GM18511 (cell line): Measurements from ENCODE around the gene RGS19.

Source experiments
- ATAC-seq: cut with Tn5 transposase; IDR thresholded peaks from one replicate; pipeline ENCODE4 v1.9.1; 2021; ENCODE audit warnings: mild to moderate bottlenecking, moderate library complexity; ENCODE audit not compliant: unreplicated experiment

The RGS19 gene

DNA sequence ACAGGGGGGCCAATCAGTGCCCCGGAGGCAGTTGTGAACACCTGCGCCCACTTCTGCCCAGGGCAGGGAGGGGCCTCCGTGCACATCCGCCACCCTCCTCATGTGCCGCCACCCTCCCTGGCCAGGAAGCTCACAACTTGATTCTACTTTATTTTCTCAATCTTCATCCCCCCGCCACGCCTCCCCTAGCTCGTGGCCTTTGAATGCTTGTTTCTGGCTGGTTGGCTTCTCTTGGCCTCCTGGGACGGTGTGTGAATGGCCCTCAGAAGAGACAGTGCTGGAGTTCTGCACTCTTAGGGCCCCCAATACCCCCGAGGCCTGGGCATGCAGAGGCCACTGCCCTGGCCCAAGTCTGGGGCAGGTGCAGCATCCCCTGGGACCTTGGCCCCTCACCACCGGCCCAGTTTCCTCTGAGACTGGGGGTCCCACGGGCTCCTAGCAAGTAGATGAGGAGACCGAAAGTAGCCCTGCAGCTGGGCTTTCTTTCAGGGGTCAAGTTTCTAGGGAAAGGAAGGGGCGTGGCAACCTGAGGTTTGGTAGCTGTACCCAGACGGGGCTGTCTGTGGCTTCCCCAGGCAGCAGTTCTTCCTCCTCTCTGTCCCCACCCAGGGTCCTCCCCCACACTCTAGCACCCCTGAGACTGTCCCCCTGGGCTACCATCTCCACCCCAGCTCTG lies 1.3 kb downstream of the RGS19 start:
- ATAC-seq: peak; percentile 46

DNA sequence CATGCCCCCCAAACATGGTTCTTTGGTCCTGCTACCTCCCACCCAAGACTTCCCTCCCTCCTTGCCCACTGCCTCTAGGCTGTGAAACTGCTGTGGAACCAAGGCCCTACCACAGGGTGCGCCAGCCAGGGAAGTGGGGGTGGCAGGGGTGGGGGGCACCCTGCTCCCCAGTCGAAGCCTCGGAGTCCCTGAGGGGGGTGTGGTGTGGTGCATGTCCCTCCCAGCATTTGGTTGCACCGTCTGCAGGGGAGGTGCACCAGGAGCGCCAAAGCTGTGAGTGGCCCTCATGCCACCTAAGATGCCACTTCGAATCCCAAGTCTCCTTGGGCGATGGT lies 1.8 kb downstream of the RGS19 start:
- peak; percentile 1 for ATAC-seq

DNA sequence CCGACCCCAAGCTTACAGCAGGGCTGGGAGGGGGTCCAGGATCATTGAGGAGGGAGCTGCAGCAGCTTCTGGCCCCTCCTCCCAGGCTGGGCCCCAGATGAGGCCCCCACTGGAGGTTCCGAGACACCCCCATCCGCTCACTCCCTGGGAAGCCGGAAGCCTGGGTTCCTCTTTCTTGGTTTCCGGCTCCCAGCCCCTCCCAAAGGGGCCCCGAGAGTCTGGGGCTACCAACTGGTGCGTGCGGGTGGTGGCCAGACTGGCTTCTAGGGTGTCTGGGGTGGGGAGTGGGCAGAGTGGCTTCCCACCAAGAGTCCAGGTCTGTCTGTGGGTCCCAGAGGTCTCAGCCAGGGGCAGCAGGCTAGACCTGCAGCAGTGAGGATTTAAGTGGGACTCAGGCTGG lies 2.2 kb downstream of the RGS19 start:
- peak; percentile 26 for ATAC-seq

DNA sequence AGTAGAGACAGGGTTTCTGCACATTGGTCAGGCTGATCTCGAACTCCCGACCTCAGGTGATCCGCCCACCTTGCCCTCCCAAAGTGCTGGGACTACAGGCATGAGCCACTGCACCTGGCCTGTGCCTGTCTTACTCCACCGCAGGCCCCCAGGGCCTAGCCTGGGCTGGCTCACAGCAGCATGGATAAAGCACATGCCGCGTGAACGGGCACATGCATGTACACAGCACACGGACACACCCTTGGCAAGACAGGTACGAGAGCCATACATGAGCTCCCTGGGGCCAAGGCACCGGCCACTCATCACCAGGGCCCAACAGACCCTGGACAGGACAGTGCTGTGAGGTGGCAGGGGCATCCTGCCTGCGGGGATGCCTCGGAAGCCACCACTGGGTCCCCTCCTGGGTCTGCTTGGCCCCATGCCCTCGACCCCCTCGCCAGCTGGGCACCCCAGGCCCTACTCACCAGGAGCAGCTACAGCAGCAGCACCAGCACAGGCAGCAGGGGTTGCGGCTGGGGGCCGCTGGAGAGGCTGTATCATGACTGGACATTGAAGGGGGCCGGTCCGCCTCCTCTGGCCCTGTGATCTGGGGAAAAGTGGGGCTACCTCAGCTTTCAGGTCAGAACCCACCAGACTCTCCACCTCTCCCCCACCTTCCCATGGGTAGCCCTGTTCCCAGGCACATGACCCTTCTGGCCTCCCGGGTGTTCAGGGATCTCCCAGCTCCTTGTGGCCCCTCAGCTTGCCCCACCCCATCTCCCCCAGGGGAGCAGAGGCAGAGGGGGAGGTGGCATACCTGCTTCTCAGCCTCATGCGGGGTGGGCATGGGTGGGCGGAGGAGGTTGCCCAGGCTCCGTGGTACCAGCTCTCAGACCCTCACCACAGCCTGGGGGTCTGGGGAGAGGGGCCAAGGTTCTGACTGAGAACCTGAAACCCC lies 3.0 kb downstream of the RGS19 start:
- ATAC-seq: no peak

DNA sequence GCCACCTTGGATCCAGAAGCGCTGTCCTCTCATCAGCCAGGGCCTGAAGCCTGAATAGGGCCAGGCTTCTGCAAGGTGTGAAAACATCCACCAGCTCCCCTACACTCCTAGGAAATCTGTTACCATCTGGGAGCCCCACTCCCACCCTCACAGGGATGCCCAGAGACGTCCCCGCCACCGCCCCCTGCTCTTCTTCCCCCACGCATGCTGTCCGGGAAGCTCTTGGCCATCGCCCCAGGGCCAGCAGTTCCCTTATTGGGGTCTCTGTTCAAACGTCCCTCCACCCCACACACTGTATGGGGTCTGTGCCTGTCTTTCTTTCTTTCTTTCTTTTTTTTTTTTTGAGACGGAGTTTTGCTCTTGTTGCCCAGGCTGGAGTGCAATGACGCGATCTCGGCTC lies 3.8 kb downstream of the RGS19 start:
- no peak for ATAC-seq

DNA sequence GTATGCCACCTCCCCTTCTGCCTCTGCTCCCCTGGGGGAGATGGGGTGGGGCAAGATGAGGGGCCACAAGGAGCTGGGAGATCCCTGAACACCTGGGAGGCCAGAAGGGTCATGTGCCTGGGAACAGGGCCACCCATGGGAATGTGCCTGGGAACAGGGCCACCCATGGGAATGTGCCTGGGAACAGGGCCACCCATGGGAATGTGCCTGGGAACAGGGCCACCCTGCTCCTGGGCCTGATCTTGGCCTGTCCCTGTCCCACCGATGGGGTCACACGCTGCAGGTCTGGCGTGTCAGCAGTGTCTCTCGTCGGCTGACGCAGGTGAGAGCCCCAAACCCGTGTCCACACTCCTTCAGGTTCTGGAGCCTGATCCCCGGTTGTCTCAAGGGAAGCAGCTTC lies 4.4 kb downstream of the RGS19 start:
- no peak for ATAC-seq

DNA sequence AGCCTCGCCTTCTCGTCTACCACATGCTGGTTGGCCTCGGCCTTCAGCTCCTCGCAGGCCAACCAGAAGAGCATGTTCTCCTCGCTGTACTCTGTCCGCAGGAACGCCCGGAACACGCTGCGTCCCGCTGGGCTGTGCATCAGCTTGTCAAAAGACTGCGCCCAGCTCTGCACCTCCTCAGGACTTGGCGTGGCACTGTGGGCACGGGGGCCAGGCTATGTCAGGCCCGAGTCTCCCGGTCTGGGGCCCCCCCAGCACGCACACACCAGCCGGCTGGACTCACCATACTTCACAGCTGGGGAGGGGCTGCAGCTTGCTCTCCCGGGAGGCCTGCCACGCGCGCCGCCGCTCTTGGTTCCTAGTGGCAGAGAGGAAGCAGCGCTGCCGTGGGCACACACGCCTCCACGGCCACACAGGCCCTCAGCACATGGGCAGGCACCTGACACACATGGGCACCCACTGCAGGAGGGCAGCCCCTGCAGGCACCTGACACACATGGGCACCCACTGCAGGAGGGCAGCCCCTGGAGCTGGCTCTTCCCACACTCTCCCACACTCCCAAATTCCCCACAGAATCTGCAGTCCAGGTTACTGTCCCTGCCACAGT lies 5.0 kb downstream of the RGS19 start:
- no peak for ATAC-seq

DNA sequence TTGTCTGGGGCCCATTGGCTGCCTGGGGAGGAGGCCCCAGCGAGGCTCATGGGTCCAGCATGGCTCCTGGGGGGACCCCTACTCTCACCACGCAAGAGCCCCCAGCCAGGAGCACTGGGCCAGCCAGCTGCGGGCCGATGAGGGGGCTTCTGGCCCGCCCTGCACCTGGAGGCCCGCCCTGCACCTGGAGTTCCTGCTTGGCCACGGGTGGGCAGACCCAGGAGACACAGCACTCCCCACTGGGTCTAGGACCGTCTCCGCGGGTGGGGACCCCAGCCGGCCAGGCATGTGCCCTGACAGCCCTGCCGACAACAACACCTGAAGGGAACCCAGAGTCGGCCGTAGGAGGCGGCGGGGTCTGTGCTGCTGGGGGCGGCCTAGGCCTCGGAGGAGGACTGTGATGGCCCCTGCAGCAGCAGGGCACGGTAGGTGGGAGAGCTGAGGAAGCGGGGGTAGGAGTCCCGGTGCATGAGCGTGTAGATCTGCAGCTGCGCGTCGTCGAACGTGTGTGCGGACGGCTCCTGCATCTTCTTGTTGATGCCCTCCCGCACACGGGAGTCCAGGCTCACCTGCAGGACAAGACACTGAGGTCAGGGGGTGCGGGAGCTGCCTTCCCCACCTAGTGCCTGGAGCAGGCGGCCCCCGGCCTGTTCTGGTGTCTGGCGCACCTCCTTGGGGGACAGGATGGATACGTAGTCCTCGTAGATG lies 5.7 kb downstream of the RGS19 start:
- ATAC-seq: no peak

DNA sequence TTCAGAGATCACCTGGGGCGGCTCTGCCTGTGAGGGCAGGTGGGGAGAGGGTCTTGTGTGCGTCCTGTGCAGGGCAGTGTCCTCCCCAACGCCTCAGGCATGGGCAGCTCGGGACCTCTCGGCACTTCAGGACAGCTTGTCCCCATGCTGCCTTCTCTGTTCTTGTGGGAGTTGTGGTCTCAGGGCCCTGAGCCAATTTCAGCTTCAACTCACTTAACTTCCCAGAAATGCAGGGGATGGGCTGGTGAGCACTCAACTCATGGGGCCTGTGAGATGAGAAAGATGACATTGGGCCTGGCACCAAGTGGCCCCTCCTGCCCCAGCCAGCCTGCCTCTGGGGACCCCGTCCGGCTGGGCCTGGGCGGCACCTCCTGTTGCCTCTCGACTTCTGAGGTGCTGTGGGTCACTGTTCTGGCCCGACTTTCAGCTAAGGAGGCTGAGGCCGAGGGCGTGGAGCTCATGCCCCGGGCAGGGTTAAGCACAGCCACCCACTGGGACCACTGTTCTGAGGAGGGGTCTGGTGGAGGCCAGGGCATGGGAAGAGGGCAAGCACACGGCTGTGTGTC lies 6.7 kb downstream of the RGS19 start:
- ATAC-seq: no peak

DNA sequence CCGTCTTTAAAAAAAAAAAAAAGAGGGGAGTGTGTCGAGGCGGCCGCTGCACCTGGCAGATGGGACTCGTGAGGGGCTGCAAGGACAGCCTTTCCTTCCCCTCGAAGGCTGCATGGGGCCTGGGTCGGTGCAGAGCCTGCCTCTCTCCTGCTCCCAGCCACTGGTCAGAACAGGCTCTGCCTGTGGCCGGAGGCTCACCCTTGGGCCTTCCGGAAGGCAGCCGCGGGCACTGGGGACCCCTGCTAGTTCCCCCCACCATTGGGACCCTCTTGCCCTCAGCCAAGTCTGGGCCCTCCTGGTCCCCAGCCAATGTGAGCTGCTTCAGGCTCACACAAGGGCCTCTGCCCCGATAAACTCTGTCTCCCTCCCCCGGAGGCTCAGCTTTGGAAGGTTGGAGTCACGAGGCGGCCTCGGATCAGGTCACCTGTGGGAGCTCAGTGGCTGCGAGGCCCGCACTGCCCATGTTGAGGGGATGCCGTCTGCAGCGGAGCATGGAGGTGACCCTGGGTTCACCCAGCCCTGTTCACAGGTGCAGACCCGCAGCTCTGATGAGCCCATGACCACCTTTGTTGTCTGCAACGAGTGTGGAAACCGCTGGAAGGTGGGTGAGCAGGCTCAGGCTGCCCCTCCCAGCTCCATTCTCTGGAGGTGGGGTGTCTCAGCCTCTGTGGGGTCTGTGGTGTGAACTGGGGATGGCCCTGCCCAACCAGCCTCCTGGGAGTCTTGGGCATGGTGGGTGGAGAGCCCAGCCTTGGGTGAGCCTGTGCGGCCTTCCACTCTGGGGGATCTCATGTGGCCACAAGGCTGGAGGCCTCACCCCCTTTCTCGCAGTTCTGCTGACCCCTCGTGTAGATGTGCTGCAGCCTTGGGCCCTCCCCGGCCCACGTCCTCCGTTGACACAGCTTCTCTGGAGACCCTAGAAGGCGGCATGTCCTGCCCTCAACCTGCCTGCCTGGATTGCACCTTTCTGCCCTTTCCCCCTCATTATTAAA lies 7.7 kb downstream of the RGS19 start:
- ATAC-seq: no peak

DNA sequence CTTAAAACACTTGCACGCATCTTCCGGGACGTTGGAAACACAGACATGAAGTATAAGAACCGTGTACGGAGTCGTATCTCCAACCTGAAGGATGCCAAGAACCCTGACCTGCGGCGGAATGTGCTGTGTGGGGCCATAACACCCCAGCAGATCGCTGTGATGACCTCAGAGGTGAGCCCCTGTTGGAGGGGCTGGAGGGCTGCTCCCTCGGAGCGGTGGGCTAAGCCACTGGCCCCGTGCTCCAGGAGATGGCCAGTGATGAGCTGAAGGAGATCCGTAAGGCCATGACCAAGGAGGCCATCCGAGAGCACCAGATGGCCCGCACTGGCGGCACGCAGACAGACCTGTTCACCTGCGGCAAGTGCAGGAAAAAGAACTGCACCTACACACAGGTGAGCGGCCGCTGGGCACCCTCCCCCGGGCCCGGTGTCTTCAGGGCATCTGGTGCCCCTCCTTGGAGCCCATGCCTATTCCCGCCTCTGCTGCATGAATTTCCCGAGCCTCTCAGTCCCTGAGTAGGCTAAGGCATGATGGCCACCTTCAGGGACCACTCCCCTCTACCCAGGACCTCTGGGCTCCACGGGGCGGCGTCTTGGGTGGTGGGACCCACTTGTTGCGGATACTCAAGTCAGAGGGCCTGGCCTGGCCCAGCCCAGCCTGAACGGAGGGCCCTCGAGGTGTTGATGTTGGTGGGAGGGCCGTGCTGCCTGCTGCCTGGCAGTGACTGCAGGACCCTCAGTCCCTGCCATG lies 8.9 kb downstream of the RGS19 start:
- ATAC-seq: no peak

DNA sequence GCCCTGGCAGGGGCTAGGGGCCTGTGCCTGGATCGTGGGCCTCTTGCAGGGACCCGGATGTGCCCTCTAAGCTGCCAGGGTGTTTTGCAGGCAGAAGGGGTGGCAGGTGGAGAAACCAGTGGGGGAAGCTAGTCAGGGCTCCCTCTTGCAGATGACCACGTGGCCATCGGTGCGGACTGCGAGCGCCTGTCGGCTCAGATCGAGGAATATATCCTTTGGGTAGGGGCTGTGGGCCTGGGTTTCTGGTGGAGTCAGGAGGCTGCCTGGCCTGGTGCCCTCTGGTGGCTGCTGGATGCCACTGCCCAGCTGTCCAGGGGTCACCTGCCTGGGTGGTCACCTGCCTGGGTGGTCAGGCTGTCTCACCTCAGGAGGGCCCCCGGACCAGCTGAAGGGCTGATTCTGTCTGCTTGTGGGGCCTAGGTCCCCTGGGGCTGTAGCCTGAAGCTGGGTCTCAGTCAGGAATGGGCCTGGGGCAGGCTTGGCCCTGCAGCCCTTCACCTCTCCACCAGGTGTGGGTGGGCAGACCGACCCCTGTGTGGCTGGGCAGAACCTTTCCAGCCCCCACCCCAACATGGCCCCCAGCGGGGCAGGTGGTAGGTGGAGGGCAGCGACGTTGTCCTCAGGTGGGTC lies 9.6 kb downstream of the RGS19 start:
- no peak for ATAC-seq

DNA sequence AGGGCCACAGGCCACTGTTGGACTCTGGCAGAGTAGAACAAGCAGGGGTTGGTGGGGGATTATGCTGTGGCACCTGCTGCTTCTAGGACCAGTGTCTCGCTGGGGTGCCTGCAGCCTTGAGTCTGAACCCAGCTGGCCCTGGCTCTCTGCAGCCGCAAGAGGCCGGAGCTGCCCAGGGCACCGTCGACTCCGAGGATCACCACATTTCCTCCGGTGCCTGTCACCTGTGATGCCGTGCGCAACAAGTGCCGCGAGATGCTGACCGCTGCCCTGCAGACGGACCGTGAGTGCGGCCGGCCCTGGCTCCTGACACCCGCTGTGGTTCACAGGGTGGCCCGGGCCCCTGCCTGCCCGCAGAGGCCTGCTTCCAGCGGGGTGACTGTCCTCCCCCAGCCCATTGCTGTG lies 10.1 kb downstream of the RGS19 start:
- ATAC-seq: no peak

DNA sequence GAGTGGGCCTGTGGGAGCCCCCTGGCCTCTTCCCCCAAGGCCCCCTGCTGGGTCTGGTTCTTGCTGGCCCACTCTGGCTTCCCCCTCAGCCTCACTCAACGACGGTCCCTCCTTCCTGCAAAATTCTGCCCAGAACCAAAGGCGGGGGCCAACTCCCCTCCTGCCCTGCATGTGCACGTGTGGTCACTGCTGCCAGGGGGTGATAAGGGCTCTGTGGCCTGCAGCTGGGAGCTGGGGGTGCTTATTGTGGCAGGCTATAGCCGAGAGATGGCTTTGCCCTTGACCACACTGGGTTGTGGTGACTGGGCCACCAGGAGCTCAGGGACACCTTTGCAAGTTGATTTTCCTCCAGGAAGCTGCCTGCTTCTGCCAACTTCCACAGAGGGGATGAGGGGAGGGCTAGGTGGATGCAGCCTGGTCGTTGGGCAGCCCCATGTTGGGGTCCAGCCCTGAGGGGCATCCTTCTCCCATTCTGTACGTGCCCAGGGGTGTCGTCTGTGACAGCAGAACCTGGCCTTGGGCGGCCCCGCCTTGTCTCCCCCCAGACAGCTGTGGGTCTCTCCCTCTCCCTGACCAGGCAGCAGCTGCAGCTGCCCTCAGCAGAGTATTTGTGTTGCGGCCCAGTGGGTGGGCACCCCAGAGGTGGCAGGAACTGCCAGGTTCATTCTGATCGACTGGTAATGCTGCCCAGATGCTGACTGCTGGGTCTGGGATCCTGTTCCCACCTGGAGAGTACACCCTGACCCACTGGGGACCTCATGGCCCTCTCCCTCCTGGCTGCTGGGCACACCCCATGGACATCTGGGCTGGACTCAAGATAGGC lies 10.7 kb downstream of the RGS19 start:
- ATAC-seq: no peak

DNA sequence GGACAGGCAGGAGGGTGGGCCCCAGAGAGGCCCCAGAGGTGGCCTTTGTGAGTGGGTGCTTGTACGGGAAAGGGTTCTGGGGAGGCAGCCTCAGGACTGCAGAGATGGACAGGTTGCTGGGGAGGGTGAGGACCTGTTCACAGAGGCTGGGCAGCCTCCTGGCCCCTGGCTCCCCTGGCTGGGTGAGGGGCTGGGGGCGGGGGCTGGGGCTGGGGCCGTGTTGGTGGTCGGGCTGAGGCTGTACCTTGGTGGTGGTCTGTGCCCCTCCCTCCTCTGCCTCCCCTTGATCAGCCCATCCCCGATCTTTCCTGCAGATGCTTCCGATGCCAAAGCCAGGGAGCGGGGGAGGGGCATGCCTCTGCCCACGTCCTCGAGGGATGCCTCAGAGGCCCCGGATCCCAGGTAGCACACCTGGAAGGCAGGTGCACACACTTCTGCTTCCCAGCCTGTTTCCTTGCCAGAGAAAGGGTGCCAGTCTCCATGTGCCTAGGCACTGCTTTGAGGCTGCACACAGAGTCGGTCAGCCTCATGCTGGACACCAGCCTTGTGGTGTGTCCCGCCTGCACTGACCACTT lies 11.5 kb downstream of the RGS19 start:
- ATAC-seq: no peak

DNA sequence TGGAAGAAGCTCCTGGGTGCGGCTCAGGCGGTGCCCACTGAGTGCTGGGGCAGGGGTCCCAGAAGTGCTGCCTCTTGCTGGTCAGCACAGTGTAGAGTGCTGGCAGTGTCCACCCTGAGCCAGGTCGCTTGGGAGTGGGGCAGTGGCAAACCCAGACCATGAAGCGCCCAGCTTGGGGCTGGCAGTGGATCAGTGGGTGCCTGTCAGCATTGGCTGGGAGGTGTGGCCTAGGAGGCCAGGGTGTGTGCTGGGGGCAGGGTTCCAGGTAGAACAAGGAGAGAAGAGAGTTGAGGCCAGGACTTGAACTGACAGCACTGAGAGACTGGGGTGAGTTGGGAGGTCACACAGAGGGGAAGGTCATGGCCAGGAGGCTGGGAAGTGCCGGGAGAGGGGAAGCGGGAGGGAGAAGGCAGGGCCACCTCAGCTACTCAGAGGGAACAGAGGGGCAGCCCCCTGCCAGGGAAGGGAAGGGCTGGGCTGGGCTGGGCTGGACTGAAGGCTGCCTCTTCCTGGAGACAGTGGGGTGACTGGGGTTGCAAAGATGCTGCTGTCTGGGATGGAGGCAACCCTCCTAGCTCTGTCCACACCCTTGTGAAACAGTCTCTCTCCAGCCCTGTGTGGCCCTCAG lies 12.2 kb downstream of the RGS19 start:
- no peak for ATAC-seq

DNA sequence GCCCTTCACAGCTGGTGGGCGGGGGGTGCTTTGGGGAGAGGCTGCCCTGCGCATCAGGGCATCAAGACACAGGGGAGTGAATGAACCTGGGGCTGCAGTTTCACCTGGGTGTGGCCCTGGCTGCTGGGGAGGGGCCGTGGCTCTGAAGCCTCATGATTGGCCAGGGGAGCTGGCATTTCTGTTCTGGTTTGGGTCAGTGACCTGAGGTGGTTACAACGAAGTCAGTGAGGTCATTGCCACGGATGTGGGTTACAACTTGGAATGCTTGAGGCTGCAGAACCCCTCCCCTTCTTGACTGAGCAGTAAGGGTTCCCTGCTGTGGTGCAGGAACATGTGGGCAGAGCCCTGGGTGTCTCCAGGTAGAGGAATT lies 13.4 kb downstream of the RGS19 start:
- ATAC-seq: peak; percentile 59
